Upper lobe of right lung (tissue), 1 donor: Measurements from ENCODE around the gene ADAMTS3. TPM values are rescaled to one million over a fixed set of nuclear protein-coding genes. Genes with fewer than 3 reads are reported as not detected.

Experiments
- ATAC-seq: fragments of 200-7000 bp; cut with Tn5 transposase; one replicate; pipeline ENCODE4 v1.9.1; 2020; ENCODE audit warnings: mild to moderate bottlenecking, moderate library complexity
- DNase-seq: peaks from one replicate; pipeline ENCODE4 v3.0.0-alpha.2; 2020
- H3K27ac ChIP-seq: fragments of 200-600 bp; one replicate; pipeline ENCODE4 v1.8.0; 2022
- H3K27me3 ChIP-seq: fragments of 200-600 bp; one replicate; pipeline ENCODE4 v1.8.0; 2022; ENCODE audit warnings: mild to moderate bottlenecking
- H3K36me3 ChIP-seq: fragments of 200-600 bp; one replicate; pipeline ENCODE4 v1.8.0; 2022
- H3K4me1 ChIP-seq: fragments of 200-600 bp; one replicate; pipeline ENCODE4 v1.8.0; 2022
- H3K4me3 ChIP-seq: fragments of 200-600 bp; one replicate; pipeline ENCODE4 v1.8.0; 2022; ENCODE audit warnings: mild to moderate bottlenecking
- H3K9me3 ChIP-seq: fragments of 200-600 bp; one replicate; pipeline ENCODE4 v1.8.0; 2022
- intact Hi-C: fragments of 100-400 bp; cut with DNase I; formaldehyde crosslinking; loops from one replicate; pipeline ENCODE4 v1.11.0; 2022
- total RNA-seq: library from RNA; stranded (reverse); fragmentation: NEBNext Ultra II Directional; extraction: Animal tissue kit (Norgen Biotek cat#: 25700); gene quantifications from one replicate; pipeline ENCODE4 v1.2.1, GENCODE V29; 2021
- TF ChIP-seq, protein P1 (sequence below): fragments of 200-600 bp; IDR thresholded peaks from one replicate; pipeline ENCODE4 v1.8.0; 2022; ENCODE audit warnings: antibody characterized with exemption
- donor health status: DM: no; HTN: yes; CAD: no; lungs with severe emphysema.

Gene ADAMTS3
- total RNA-seq, 1 donor from 2014 or later, result 3.6 TPM

DNA sequence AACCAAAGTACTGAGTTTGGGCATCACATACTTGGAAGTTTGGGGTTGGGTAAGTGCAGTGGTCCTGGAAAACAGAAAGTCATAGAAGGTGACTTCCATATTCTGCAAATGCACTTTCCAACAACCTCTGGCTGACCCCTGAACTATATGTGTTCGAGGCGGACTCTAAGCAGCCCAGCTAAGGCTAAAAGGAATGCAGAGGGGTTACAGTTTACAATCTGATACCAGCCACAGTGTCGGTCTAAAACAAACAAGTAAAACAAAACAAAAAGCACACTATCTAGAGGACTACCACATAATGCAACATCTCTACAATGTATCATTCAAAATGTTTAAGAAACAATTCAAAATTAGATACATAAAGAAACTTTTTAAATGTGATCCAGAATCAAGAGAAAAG is 185.6 kb downstream of the ADAMTS3 start:
- H3K4me3 ChIP-seq, result no peak overlapping the region
- no peak overlapping the region for H3K27ac ChIP-seq
- H3K27me3 ChIP-seq, result no peaks in the 10 kb centered on the region
- ATAC-seq (no peak), DNase-seq (no peak)
- intact Hi-C loops, result no loop called here
- TF ChIP-seq, protein P1, sequence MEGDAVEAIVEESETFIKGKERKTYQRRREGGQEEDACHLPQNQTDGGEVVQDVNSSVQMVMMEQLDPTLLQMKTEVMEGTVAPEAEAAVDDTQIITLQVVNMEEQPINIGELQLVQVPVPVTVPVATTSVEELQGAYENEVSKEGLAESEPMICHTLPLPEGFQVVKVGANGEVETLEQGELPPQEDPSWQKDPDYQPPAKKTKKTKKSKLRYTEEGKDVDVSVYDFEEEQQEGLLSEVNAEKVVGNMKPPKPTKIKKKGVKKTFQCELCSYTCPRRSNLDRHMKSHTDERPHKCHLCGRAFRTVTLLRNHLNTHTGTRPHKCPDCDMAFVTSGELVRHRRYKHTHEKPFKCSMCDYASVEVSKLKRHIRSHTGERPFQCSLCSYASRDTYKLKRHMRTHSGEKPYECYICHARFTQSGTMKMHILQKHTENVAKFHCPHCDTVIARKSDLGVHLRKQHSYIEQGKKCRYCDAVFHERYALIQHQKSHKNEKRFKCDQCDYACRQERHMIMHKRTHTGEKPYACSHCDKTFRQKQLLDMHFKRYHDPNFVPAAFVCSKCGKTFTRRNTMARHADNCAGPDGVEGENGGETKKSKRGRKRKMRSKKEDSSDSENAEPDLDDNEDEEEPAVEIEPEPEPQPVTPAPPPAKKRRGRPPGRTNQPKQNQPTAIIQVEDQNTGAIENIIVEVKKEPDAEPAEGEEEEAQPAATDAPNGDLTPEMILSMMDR, result no peak
- no peaks in the 10 kb centered on the region for H3K36me3 ChIP-seq
- no peaks in the 10 kb centered on the region for H3K4me1 ChIP-seq
- no peaks in the 10 kb centered on the region for H3K9me3 ChIP-seq

DNA sequence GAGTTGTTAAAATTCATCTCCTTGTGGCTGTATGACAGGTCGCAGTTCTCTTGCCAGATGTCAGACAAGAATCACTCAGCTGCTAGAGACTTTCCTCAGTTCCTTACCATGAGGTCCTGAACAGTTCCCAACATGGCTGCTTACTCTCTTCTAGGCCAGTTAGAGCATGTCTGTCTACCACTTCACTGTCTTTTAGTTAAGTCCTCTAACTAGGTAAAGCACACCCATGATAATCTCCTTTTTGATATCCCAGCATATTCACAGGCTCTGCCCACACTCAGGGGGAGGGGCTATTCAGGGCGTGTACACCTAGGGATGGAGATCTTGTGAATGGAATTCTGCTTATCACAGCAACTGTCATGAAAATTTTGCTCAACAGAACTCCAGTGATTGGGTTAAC is 190.1 kb downstream of the ADAMTS3 start:
- TF ChIP-seq, protein P1, result no peak
- no peak for ATAC-seq
- Histone ChIP-seq H3K9me3 (no peaks in the 10 kb centered on the region), H3K36me3 (no peaks in the 10 kb centered on the region), H3K27me3 (no peaks in the 10 kb centered on the region), H3K27ac (no peak overlapping the region), H3K4me3 (no peak overlapping the region), H3K4me1 (no peaks in the 10 kb centered on the region)
- no peak for DNase-seq
- intact Hi-C loops, result no loop called here

DNA sequence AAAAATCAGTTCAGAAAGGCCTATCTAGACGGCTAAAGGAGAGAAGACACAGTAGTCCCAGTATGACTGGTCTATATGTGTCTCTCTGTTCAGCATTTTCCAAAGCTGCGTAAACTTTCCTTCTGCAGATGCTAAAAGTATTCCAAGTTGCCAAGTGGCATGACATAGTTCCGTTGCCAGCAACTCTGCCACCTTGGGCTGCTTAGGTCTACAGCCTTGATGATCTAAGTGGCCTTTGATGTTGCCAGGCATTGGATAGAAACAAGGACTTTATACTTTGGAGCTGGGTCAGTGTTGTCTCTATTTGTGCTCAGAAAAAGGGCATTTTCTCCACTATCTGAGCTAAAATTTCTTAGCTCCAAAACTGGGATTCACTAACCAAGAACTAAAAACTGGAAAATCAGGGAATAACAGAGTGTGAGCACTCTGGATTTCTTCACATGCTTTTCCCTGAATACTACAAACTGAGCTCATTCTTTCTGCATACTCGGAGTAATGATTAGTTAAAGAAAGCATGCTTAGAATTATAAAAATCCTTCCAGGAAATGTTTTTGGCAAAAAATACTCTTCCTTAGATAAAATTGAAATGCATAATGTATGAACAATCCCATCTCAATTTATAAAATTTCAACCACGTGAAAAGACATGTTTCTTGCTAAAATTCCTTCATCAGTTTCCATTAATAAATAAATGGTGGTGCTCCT is 191.4 kb downstream of the ADAMTS3 start:
- ATAC-seq (no peak), DNase-seq (no peak)
- H3K9me3 ChIP-seq, result no peaks in the 10 kb centered on the region
- H3K27me3 ChIP-seq, result no peaks in the 10 kb centered on the region
- no peak overlapping the region for H3K27ac ChIP-seq
- intact Hi-C loops, result no loop called here
- H3K4me3 ChIP-seq, result no peak overlapping the region
- TF ChIP-seq, protein P1, result no peak
- no peaks in the 10 kb centered on the region for H3K36me3 ChIP-seq
- no peaks in the 10 kb centered on the region for H3K4me1 ChIP-seq

DNA sequence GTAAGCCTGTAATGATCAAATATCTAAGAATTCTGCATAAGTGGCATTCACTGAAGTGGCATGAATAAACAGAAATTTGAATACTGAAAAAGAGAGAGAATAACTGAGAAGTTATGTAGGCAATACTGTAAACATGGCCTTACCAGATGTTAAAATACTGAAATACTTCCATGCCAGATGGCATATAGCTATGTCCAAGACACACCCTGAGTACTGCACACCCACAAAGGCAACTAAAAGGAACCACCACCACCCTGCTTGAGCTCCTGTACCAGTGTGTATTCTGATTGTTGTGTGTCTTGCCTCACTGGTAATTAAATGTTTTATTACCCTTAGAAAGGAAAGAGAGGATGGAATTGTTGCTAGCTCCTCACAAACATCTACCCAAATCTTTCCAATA is 192.1 kb downstream of the ADAMTS3 start:
- ATAC-seq (no peak), DNase-seq (no peak)
- no peaks in the 10 kb centered on the region for H3K9me3 ChIP-seq
- no peaks in the 10 kb centered on the region for H3K36me3 ChIP-seq
- no peaks in the 10 kb centered on the region for H3K4me1 ChIP-seq
- H3K27me3 ChIP-seq, result no peaks in the 10 kb centered on the region
- no peak overlapping the region for H3K4me3 ChIP-seq
- intact Hi-C loops, result no loop called here
- H3K27ac ChIP-seq, result no peak overlapping the region
- TF ChIP-seq, protein P1, result no peak

DNA sequence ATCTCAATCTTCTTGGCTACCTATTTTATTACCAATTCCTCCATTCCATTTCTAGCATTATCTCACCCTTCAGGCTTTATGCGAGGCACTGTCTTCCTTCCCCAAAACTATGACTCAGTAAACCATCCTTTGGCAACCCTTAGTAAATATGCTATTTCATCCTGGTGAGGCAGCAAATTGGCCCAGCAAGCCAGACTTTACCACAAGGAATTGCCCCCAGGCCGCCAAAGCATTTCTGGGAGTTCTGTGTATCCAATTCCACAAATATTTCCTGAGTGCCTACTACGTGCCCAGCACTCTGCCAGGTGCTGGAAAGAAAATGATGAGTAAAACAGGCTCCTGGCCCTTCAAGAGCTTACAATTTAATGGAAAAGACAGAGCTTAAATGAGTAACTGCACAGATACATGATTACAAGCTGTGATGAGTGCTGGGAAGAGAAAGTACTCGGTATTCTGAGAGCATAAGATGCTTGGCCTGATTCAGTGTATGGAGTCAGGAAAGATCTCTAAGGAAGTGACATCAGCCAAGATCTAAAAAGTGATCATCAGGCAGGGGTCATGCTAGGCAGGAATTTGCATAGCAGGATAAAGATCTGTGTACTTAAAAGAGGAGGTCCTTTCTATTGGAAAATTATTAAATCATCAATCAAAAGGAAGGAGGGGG is 193.8 kb downstream of the ADAMTS3 start:
- no peak overlapping the region for H3K4me3 ChIP-seq
- TF ChIP-seq, protein P1, result no peak
- H3K27me3 ChIP-seq, result no peaks in the 10 kb centered on the region
- H3K36me3 ChIP-seq, result no peaks in the 10 kb centered on the region
- H3K27ac ChIP-seq, result no peak overlapping the region
- no peaks in the 10 kb centered on the region for H3K9me3 ChIP-seq
- ATAC-seq (no peak), DNase-seq (no peak)
- intact Hi-C loops, result no loop called here
- no peaks in the 10 kb centered on the region for H3K4me1 ChIP-seq
